GM23338 (cell line): Measurements from ENCODE around the gene TNK2. TPM values are rescaled to one million over a fixed set of nuclear protein-coding genes. Genes with fewer than 3 reads are reported as not detected.
"Not testable (repeated sequence)": the region's sequence is repeated elsewhere in the genome, so short reads cannot be mapped to it uniquely, and the experiment has no call there.

Experiments used
- ATAC-seq: fragments of 200-7000 bp; cut with Tn5 transposase; 3 replicates; pipeline ENCODE4 v1.9.1; 2020
- DNase-seq: peaks from one replicate; pipeline ENCODE4 v3.0.0-alpha.2; 2015; ENCODE audit warnings: low spot score
- H2AFZ ChIP-seq: fragments of 200-600 bp; sonication (generic); 2 replicates; pipeline ENCODE4 v1.8.0; 2016; ENCODE audit warnings: antibody characterized with exemption, mild to moderate bottlenecking, moderate library complexity
- H3F3A ChIP-seq: fragments of 200-600 bp; sonication (generic); replicated peaks from 2 replicates; pipeline ENCODE4 v1.8.0; 2017; ENCODE audit warnings: antibody characterized with exemption, mixed run types, low read depth
- H3K27ac ChIP-seq: fragments of 200-600 bp; sonication (generic); 2 replicates; pipeline ENCODE4 v1.6.1; 2016; ENCODE audit warnings: low read depth
- H3K27me3 ChIP-seq: fragments of 200-600 bp; sonication (generic); 2 replicates; pipeline ENCODE4 v1.8.0; 2016; ENCODE audit warnings: mild to moderate bottlenecking, mixed run types, moderate library complexity; ENCODE audit not compliant: insufficient read depth
- H3K36me3 ChIP-seq: fragments of 200-600 bp; sonication (generic); 2 replicates; pipeline ENCODE4 v1.8.0; 2016; ENCODE audit warnings: mild to moderate bottlenecking; ENCODE audit not compliant: insufficient read depth
- H3K4me1 ChIP-seq: fragments of 200-600 bp; sonication (generic); 2 replicates; pipeline ENCODE4 v1.8.0; 2016; ENCODE audit warnings: mild to moderate bottlenecking, moderate library complexity; ENCODE audit not compliant: insufficient read depth
- H3K4me2 ChIP-seq: fragments of 200-600 bp; sonication (generic); 2 replicates; pipeline ENCODE4 v1.7.1; 2017; ENCODE audit warnings: mixed run types
- H3K4me3 ChIP-seq: fragments of 200-600 bp; sonication (generic); 2 replicates; pipeline ENCODE4 v1.6.1; 2016; ENCODE audit warnings: mixed run types
- H3K79me2 ChIP-seq: fragments of 200-600 bp; sonication (generic); replicated peaks from 2 replicates; pipeline ENCODE4 v1.8.0; 2017; ENCODE audit warnings: mild to moderate bottlenecking; ENCODE audit not compliant: insufficient read depth
- H3K9me2 ChIP-seq: fragments of 200-600 bp; sonication (generic); 2 replicates; pipeline ENCODE4 v1.8.0; 2017; ENCODE audit not compliant: insufficient read depth
- H4K20me1 ChIP-seq: fragments of 200-600 bp; sonication (generic); replicated peaks from 2 replicates; pipeline ENCODE4 v1.8.0; 2017; ENCODE audit warnings: mild to moderate bottlenecking; ENCODE audit not compliant: insufficient read depth
- H3K27ac Mint-ChIP-seq: 2 replicates; pipeline ENCODE4 v1.8.0; 2020; ENCODE audit warnings: inconsistent platforms, mild to moderate bottlenecking, moderate library complexity, mixed read lengths
- H3K27me3 Mint-ChIP-seq: 3 replicates; pipeline ENCODE4 v1.8.0; 2022; ENCODE audit warnings: low read depth, mild to moderate bottlenecking, moderate library complexity, mixed read lengths, inconsistent platforms; ENCODE audit not compliant: insufficient read depth, poor library complexity
- H3K36me3 Mint-ChIP-seq: 3 replicates; pipeline ENCODE4 v1.8.0; 2021; ENCODE audit warnings: low read depth, mild to moderate bottlenecking, inconsistent platforms, moderate library complexity, mixed read lengths
- H3K4me1 Mint-ChIP-seq: 3 replicates; pipeline ENCODE4 v1.8.0; 2020; ENCODE audit warnings: mild to moderate bottlenecking, inconsistent platforms, mixed read lengths
- H3K4me3 Mint-ChIP-seq: 3 replicates; pipeline ENCODE4 v1.8.0; 2021; ENCODE audit warnings: moderate library complexity, mild to moderate bottlenecking, inconsistent platforms, mixed read lengths
- H3K9me3 Mint-ChIP-seq: 3 replicates; pipeline ENCODE4 v1.8.0; 2020; ENCODE audit warnings: moderate library complexity, mild to moderate bottlenecking, inconsistent platforms, mixed read lengths
- CREB1 ChIP-seq: fragments of 250-450 bp; sonication (Bioruptor Pico); IDR thresholded peaks from 2 replicates; pipeline ENCODE4 v1.5.0; 2020; ENCODE audit warnings: low read depth, mild to moderate bottlenecking, moderate library complexity
- CTCF ChIP-seq, 2 experiments: fragments of 200-600 bp in 1 of 2; sonication (generic) in 1 of 2; conservative IDR thresholded peaks; 2 replicates each; pipeline versions ENCODE4 v1.5.1 to v1.6.1; 2016 to 2017; ENCODE audit warnings: antibody characterized with exemption in 2 of 2, low read depth in 2 of 2, mild to moderate bottlenecking in 2 of 2, moderate library complexity in 1 of 2
- EZH2 ChIP-seq: fragments of 200-600 bp; sonication (generic); IDR thresholded peaks from one replicate; pipeline ENCODE4 v1.8.0; 2017; ENCODE audit warnings: antibody characterized with exemption, mild to moderate bottlenecking, low read depth; ENCODE audit not compliant: unreplicated experiment
- EZH2phosphoT487 ChIP-seq: fragments of 200-600 bp; sonication (generic); IDR thresholded peaks from one replicate; pipeline ENCODE4 v1.8.1; 2018; ENCODE audit warnings: antibody characterized with exemption; ENCODE audit not compliant: unreplicated experiment
- JUNB ChIP-seq: IDR thresholded peaks from one replicate; pipeline ENCODE4 v1.6.1; 2016; ENCODE audit warnings: antibody characterized with exemption; ENCODE audit not compliant: unreplicated experiment
- POLR2AphosphoS5 ChIP-seq: IDR thresholded peaks from 2 replicates; pipeline ENCODE4 v1.6.1; 2016; ENCODE audit warnings: antibody characterized with exemption, low read depth
- STAT1 ChIP-seq: IDR thresholded peaks from one replicate; pipeline ENCODE4 v1.6.1; 2016; ENCODE audit warnings: antibody characterized with exemption; ENCODE audit not compliant: unreplicated experiment
- ZNF114 ChIP-seq: fragments of 250-450 bp; sonication (Bioruptor Pico); IDR thresholded peaks from 2 replicates; pipeline ENCODE4 v1.5.0; 2020; ENCODE audit warnings: mild to moderate bottlenecking, moderate library complexity
- ZNF331 ChIP-seq: fragments of 250-450 bp; sonication (Bioruptor Pico); IDR thresholded peaks from 2 replicates; pipeline ENCODE4 v1.5.0; 2020; ENCODE audit warnings: low read depth, mild to moderate bottlenecking, moderate library complexity
- polyA plus RNA-seq: library from polyadenylated mRNA; unstranded; fragments of >200 nt; fragmentation: Nextera tagmentation; extraction: Ambion mirVana; gene quantifications from 2 replicates; pipeline ENCODE4 v1.2.1, GENCODE V29; 2016
- total RNA-seq: library from RNA; depleted of rRNA; stranded (reverse); fragments of >200 nt; shearing (Covaris generic); gene quantifications from 2 replicates; pipeline ENCODE4 v1.2.3, GENCODE V29; 2014
- TF ChIP-seq, protein P1 (sequence below): IDR thresholded peaks from one replicate; pipeline ENCODE4 v1.6.1; 2018; ENCODE audit warnings: antibody characterized with exemption; ENCODE audit not compliant: unreplicated experiment
- TF ChIP-seq, protein P2 (sequence below): IDR thresholded peaks from 2 replicates; pipeline ENCODE4 v1.6.1; 2016; ENCODE audit warnings: antibody characterized with exemption

TNK2 gene
- total and polyA plus RNA-seq, 2 experiments from 2014 or later, result 10.0 to 22.5 TPM

DNA sequence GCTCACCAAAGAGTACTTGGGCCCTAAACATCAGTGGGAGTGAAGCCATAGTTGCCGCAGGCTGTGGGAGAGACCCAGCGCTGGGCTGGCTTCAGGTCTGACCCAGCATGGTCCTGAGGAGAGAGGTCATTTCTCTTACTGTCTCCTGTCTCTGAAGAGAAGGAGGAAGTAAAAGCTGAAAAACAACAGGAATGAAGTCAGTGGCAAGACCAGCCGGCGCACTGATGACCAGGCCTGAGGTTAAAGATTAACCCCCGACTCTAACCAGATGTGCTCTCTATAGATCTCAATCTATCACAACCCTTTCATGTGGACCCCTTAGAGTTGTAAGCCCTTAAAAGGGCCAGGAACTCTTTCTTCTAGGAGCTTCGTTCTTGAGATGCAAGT is 24.7 kb upstream of the TNK2 start:
- not testable (repeated sequence) for H3K9me3 Mint-ChIP-seq, DNase-seq, H3K4me2 ChIP-seq, H3K27ac ChIP-seq, H3K27ac Mint-ChIP-seq, H4K20me1 ChIP-seq, H3K36me3 Mint-ChIP-seq, H3K36me3 ChIP-seq, H3K27me3 ChIP-seq, H3F3A ChIP-seq, H3K79me2 ChIP-seq, H2AFZ ChIP-seq, ATAC-seq, H3K9me2 ChIP-seq, H3K4me1 ChIP-seq, H3K27me3 Mint-ChIP-seq, H3K4me3 Mint-ChIP-seq, H3K4me3 ChIP-seq
- H3K4me1 Mint-ChIP-seq, result peaks cover 10% of the 10 kb centered on the region

- peaks cover 9% of the 10 kb centered on the region for H3K4me1 ChIP-seq
- no peaks in the 10 kb centered on the region for H4K20me1 ChIP-seq
- H3K9me3 Mint-ChIP-seq, result peaks cover 9% of the 10 kb centered on the region; the same call in 2 of the 3 replicates
- H3K4me2 ChIP-seq, result no peak overlapping the region
- no peaks in the 10 kb centered on the region for H3F3A ChIP-seq
- H3K4me1 Mint-ChIP-seq, result peaks cover 10% of the 10 kb centered on the region
- no peaks in the 10 kb centered on the region for H3K36me3 ChIP-seq
- no peak for DNase-seq
- no peak overlapping the region for H3K4me3 ChIP-seq
- H3K27ac Mint-ChIP-seq, result no peak overlapping the region
- ATAC-seq, result no peak
- no peaks in the 10 kb centered on the region for H3K27me3 ChIP-seq
- no peak overlapping the region for H3K4me3 Mint-ChIP-seq
- peaks cover 4% of the 10 kb centered on the region for H3K27me3 Mint-ChIP-seq
- H3K27ac ChIP-seq, result no peak overlapping the region
- H3K79me2 ChIP-seq, result no peaks in the 10 kb centered on the region
- no peak overlapping the region for H2AFZ ChIP-seq
- H3K36me3 Mint-ChIP-seq, result peaks cover 9% of the 10 kb centered on the region; the same call in 1 of the 3 replicates
- no peaks in the 10 kb centered on the region for H3K9me2 ChIP-seq
- TF ChIP-seq ZNF114 (no peak), CTCF (conservative IDR thresholded peaks at IDR 0.05; ENCODE audit: low read depth in 2 of 2) (no peak), POLR2AphosphoS5 (no peak), STAT1 (no peak), EZH2phosphoT487 (no peak), ZNF331 (CRISPR knock-in tag) (no peak), JUNB (no peak), EZH2 (no peak), CREB1 (CRISPR knock-in tag) (no peak)
- TF ChIP-seq, protein P1, sequence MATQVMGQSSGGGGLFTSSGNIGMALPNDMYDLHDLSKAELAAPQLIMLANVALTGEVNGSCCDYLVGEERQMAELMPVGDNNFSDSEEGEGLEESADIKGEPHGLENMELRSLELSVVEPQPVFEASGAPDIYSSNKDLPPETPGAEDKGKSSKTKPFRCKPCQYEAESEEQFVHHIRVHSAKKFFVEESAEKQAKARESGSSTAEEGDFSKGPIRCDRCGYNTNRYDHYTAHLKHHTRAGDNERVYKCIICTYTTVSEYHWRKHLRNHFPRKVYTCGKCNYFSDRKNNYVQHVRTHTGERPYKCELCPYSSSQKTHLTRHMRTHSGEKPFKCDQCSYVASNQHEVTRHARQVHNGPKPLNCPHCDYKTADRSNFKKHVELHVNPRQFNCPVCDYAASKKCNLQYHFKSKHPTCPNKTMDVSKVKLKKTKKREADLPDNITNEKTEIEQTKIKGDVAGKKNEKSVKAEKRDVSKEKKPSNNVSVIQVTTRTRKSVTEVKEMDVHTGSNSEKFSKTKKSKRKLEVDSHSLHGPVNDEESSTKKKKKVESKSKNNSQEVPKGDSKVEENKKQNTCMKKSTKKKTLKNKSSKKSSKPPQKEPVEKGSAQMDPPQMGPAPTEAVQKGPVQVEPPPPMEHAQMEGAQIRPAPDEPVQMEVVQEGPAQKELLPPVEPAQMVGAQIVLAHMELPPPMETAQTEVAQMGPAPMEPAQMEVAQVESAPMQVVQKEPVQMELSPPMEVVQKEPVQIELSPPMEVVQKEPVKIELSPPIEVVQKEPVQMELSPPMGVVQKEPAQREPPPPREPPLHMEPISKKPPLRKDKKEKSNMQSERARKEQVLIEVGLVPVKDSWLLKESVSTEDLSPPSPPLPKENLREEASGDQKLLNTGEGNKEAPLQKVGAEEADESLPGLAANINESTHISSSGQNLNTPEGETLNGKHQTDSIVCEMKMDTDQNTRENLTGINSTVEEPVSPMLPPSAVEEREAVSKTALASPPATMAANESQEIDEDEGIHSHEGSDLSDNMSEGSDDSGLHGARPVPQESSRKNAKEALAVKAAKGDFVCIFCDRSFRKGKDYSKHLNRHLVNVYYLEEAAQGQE, result no peak
- TF ChIP-seq, protein P2, sequence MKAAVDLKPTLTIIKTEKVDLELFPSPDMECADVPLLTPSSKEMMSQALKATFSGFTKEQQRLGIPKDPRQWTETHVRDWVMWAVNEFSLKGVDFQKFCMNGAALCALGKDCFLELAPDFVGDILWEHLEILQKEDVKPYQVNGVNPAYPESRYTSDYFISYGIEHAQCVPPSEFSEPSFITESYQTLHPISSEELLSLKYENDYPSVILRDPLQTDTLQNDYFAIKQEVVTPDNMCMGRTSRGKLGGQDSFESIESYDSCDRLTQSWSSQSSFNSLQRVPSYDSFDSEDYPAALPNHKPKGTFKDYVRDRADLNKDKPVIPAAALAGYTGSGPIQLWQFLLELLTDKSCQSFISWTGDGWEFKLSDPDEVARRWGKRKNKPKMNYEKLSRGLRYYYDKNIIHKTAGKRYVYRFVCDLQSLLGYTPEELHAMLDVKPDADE, result no peak
These were observed 24.2 kb upstream of the TNK2 start for GRCh38 chr3:195932418-195933043.
